Spleen (tissue), 7 donors: Measurements from ENCODE around the gene ATP2B2.

Source experiments
- CTCF ChIP-seq, 11 experiments: fragments of 200-600 bp in 7 of 11; fragments of 450-650 bp in 4 of 11; sonication (generic) in 4 of 11; IDR thresholded peaks in 8 of 11; conservative IDR thresholded peaks in 3 of 11; 1 replicate in 7 of 11; 2 replicates in 4 of 11; pipeline versions ENCODE4 v1.4.0 to v1.8.0; 2016 to 2021; ENCODE audit warnings: antibody characterized with exemption in 11 of 11, inconsistent platforms in 4 of 11, mild to moderate bottlenecking in 1 of 11
- POLR2A ChIP-seq, 3 donors: fragments of 450-650 bp; IDR thresholded peaks; one replicate each; pipeline ENCODE4 v1.5.1; 2017; ENCODE audit warnings: antibody characterized with exemption in 3 of 3, mild to moderate bottlenecking in 1 of 3
- POLR2AphosphoS5 ChIP-seq, 3 donors: sonication (generic); formaldehyde crosslinking; IDR thresholded peaks; one replicate each; pipeline ENCODE4 v1.5.1; 2017; ENCODE audit warnings: antibody characterized with exemption in 3 of 3
- donor health status: DM: no; HTN: no; CAD: no; lungs with moderate emphysema.
- donor health status: DM: no; HTN: no; CAD: no.
- donor health status: DM: no; HTN: no; CAD: no.

GRCh38 chr3:10389995-10390394 lies 115.4 kb downstream of the ATP2B2 start:
- TF ChIP-seq CTCF (IDR thresholded peaks at IDR 0.05 in 8 of 11, conservative IDR thresholded peaks at IDR 0.05 in 3 of 11), result no peak
- no peak for TF ChIP-seq POLR2A (IDR thresholded peaks at IDR 0.05)
- TF ChIP-seq POLR2AphosphoS5 (IDR thresholded peaks at IDR 0.05), result no peak
